NCI-H187 treated with DMSO at 0.1 percent for 48 hours (cell line): Measurements from ENCODE around the gene RACK1.

Experiments
- DNase-seq: peaks from one replicate; lab custom pipeline; 2025; lab: John Stamatoyannopoulos, UW

RACK1 gene

DNA sequence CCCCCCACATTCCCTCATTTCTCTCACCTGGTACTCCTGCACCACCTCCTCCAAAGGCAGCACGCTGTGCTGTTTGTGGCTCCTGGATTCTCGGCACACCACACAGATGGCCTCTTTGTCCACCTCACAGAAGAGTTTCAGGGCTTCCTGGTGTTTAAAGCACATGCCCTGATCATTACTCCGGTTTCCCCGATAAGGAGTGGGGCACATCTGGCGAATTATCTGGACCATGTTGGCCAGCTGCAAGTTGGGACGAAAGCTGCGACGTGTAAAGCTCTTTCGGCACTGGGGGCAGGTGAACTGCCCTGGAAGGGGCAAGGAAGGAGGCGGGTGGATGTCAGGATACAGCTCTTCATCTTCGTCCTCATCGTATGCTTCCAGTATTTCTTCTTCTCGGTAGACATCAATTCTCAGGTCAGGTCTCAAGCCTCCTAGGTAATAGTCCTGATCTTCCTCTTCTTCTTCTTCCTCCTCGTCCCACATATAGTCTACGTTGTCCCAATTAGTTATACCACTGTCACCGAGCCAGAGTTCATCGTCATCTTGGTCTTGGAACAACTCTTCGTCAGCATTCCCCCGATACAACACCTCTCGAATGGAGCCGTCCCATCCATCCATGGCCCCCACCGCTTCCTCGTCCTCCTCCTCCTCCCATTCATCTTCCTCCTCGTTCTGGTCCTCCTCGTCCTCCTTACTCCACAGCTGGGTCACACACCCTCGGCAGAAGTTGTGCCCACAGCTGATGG is 16.4 kb upstream of the RACK1 start:
- no peak for DNase-seq

DNA sequence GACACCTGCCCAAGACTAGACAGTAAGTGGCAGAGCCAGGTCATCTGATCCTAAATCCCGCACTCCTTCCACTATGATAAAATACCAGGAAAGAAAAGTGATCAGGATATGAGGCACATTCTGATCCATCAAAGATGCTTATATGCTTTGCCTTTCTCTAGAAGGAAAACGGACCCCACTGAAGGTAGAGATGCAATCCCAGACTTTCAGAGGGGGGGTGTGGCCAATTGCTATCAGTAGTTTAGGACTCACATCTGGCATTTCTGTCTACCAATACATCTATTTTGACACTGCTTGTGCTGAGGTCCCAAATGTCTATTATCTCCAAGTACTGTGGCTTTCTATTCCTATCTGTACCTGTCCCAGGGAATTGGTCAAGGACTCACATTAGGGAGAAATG is 15.6 kb upstream of the RACK1 start:
- no peak for DNase-seq

DNA sequence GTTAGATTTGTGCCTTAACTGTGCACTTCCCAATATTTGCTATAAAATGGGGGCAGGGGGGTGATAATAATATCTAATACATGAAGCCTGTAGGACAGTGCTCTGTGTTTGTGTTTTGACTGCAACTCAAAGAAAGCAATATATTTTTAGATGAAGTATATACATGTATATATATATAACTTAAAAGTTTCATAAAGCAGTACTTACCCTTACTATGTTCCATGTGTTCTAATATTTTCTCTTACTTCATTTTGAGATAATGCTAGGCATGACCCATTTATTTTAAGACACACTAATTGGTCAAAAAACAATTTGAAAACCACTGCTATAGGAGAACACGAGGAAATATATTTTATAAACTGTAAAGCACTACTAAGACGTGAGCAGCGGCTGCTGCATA is 14.9 kb upstream of the RACK1 start:
- no peak for DNase-seq

DNA sequence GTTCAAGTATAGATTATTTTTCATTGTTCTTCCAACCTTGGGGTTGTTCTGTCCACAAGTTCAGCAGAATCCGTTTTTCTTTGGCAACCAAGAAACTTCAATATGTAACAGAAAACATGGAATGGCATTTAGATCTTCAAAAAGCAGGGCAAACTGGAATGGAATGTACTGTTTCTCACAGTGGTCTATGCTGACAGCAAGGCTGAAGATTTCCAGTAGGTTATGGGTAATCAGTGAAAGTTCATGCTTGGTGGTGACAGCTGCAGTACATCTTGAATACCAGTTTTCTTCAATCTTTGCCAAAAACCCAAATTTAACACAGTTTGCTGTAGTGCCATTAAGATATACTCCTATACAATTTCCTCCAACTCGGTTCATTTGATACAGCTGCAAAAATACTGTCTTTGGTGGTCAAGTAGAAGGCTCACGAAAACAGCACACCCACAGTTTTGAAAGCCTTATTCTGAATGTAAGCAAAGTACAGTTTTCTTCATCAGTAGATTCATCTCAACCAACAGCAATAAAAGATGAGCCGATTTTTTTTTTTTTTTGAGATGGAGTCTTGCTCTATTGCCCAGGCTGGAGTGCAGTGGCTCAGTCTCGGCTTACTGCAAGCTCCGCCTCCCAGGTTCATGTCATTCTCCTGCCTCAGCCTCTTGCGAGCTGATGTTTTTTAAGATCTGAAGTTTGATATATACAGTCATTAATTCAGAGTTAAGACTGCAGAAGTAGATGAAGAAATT is 12.3 kb upstream of the RACK1 start:
- DNase-seq = no peak

DNA sequence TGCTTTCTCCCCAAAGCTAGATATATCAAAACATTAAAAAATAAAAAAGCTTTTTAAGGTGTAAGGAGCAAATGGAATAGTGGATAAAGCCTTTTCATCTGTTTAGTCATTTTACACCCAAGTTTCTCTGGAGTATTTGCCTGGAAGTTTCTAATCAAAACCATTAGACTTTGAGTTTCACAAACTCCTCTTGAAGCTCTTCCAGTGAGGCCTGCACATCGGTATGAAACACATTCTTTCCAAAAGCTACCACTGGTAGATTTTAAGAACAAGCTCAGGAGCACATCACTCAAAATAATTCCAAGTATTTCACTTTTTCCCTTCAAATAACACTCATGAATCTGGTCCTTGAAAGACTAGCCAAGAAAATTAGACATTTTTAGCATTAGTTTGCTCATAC is 11.6 kb upstream of the RACK1 start:
- no peak for DNase-seq

DNA sequence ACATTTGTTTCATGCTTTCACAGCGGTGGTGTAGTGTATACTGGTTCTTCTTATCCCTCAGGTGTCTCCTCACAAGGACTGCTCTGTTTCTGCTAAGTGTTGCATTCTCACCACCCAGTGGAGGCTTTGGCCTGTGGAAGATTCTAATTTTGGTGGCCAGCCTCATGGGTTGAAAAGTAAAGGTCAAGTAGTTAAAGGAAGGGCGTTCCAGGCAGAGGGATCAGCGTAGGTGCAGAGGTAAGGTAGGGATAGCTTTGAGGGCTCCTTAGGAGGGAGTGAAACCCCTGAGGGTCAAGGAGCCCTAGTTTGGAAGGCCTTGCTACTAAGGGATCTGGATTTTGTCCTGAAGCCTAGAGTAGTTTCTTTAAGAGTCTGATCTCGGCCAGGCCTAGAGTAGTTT is 4.6 kb upstream of the RACK1 start:
- no peak for DNase-seq

DNA sequence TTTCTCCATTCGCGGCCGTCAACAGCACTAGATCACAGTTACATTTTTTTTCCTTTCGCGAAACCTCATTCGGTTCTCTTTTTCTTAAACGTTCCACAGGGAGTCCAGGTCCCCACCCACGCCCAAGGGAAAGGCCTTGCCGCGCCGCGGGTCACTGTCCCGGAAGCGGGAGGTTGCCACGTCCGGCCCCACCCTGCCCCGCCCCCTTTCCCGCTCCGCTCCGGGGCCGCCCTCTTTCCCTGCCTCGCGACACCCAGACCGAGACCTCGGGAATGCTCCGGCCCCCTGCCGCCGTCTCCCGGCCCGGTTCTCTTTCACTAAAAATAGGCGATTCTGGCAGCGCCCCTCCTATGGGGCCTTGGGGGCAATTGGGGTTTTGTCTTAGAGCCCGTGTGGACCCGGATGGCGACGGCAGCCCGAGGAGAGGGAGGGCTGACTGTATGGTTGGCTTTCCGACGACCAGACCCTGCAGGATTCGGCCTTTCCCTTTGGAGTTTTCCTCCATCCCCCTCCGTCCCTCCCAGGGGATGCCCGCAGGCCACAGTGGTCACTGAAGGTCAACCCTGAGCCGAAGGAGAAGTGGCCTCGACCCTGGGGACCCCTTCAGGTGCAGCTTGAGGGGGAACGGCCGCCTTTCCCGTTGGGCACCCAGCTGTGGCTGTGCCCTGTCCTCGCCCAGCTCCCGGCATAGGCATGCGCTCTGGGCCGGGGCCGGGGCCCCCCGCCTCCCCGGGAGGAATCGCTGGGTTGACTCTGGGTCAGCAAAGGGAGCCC is 2.8 kb upstream of the RACK1 start:
- no peak for DNase-seq

DNA sequence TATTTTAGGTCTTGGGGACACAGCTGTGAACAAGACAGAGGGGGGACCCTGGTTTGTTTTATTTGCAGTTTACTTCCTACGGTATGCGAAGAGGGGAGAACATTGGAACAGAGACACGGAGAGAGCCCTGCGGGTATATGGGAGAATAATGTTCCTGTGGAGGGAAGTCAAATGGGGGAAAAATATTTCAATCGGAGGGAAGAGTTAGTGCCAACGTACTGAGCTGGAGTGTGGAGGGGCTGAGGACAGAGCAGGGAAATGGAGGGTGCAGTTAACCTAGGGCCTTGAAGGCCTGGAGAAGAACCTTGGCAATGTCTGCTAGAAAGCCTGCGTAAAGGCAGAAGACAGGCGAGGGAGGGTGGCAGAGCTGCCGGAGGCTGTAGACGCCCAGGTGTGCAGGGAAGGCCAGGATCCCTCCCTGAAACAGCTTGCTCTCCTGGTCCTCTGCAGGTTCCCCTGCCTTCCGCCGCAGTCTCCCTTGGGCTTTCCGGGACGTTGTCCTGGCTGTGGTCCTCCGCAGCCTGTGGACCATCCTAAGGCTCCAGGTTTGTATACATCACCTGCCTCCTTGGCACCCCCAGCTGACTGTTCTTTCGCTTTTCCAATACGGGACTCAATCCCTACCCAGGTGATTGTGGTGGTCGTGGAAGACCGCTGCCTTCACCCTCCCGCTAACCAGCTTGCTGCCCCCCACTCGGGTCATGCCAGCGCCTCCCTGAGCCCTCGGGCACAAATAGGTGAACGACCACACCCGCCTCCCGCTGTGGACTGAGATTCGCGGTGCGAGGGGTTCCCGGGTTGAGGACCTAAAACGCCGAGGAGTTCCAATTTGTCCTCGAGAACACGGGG is 1.9 kb upstream of the RACK1 start:
- DNase-seq = no peak

DNA sequence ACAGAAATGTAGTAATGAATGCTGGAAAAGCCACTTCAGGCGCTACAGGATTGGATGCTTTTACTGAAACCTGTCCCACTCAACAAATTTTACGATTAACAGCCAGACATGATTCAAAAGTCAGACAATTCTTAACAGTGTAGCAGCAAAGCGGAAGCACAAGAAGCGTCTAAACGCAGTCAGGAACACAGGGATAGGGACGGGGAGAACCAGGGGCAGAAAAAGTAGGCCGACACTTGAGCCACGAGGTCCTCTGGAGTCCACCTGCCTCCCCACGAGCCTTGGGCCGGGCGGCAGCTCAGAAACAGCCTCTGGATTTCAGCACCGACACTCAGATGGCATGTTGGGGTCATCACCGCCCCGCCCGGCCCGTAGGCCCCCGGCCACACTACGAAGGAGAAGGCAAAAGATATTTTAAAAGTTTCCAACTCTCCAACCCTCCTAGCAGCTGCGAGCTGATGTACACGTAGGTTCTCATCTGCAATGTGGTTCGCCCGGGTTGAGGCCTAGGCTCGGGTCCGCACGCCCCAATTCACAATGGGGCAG is 615 bp downstream of the RACK1 start:
- DNase-seq = no peak

DNA sequence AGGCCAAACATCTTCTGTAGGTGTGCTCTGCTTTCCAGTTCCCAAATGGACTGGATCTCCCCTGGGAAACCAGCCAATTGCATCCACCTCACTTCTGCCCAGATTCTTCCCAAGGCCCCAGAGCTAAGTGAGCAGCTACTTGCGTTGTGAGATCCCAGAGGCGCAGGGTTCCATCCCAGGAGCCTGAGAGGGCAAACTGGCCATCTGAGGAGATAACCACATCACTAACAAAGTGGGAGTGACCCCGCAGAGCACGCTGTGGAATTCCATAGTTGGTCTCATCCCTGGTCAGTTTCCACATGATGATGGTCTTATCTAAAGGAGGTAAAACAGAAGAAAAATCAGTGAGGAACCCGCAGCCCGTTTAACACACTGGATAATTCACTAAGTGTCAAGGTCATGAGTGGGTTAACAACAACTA is 1.7 kb downstream of the RACK1 start:
- no peak for DNase-seq

DNA sequence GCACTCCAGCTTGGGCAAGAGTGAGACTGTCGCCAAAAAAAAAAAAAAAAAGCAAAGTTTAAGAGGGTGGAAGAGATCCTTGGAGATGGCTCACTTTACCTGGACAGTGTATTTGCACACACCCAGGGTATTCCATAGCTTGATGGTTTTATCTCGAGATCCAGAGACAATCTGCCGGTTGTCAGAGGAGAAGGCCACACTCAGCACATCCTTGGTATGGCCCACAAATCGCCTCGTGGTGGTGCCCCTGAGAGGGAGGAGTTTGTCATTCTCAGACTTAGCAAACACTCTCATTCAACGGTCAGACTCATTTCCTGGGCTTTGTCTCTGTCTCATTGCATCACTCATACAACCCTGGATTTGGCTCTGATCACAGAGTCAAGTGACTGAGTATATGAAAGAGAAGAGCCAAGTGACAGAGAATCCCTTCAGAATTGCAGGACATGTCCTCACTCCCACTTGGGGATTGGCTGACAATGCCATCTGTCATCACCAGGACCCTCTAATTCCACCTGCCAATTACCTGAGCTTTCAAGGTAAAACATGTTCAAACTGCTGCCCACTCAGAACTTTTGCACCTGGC is 2.2 kb downstream of the RACK1 start:
- DNase-seq = no peak

DNA sequence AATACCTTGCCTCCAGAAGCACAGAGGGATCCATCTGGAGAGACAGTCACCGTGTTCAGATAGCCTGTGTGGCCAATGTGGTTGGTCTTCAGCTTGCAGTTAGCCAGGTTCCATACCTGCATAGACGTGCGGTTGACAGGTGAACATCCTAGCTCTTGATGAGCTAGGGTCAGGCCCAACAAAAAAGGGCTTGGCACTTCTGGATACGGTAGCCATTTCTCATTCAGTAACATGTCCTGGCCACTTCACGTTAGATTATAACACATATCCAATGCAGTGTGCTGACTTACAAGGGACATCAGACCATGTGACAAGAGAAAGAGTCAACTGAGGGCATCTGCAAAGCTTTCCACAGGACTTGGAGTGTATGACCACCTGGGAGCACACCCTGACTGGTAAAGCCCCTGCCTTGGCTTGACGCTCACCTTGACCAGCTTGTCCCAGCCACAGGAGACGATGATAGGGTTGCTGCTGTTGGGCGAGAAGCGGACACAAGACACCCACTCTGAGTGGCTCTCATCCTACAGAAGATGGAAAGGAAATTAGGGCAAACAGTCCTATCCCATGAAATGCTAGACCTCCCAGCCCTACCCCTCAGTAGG is 4.5 kb downstream of the RACK1 start:
- DNase-seq = no peak

DNA sequence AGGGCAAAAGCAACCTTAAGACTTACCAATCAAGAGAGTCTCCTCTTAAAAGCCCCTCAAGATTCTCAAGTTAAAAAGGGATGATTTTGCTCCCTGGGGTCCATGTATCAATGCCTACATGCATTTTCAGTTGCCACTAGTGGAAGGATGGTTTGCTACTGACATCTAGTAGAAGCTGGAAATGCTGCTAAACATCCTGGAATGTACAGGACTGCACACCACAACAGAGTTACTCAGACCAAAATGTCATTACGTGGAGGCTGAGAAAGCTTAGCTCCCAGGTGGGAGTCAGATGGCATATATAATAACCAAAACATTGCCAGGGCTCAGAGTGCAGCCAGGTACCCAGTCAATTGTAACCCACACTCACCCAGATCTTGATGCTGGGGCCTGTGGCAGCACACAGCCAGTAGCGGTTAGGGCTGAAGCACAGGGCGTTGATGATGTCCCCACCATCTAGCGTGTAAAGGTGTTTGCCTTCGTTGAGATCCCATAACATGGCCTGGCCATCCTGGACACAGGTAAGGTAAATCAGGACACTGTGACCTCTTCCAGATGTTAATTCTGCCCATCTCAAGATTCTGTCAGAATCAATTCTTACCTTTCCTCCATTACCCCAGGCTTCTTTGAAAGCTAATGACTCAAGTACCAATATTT is 5.8 kb downstream of the RACK1 start:
- no peak for DNase-seq

DNA sequence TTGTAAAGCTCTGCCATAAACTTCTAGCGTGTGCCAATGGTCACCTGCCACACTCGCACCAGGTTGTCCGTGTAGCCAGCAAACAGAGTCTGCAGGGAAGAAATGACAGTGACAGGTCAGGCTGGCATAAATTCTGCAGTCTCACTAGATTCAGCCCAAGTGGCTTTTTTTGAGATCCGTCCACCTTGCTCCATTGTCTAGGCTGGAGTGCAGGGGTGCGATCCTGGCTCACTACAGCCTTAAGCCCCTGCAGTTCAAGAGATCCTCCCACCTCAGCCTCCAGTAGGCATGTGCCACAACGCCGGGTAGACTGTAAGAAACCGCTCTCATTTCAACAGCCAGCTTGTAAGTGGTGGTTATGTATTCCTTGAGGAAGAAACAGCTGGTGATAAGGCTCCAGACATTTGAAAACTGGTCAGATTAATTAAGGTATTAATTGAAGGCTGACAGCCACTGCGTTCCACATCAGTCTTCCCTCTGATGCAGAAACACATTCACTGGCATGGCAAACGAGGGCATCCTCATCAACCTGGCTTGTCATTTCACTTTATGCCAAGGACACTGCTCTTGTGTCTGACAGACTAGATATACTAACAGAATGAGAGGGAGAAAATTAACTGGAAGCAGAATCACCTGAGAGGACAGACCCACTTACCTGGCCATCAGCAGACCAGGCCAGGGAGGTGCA is 6.6 kb downstream of the RACK1 start:
- no peak for DNase-seq

DNA sequence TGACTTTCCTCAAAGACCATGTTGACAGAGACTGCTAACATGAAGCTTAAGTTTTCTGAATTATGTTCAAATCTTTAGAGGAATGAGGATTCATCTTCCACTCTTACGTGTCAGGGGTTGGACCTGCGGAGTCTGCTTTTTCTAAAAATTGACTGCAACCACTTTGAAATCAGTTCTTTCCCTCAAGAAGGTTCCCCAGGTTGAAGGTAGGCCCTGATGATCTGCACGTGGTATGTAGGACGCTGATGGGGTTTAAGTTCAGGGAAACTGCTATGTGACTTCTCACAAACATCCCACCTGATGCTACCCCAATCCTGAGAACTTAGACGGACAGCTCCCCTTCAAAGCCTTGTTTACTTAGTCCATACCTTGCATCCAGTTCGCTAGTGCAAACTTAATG is 7.2 kb downstream of the RACK1 start:
- no peak for DNase-seq

DNA sequence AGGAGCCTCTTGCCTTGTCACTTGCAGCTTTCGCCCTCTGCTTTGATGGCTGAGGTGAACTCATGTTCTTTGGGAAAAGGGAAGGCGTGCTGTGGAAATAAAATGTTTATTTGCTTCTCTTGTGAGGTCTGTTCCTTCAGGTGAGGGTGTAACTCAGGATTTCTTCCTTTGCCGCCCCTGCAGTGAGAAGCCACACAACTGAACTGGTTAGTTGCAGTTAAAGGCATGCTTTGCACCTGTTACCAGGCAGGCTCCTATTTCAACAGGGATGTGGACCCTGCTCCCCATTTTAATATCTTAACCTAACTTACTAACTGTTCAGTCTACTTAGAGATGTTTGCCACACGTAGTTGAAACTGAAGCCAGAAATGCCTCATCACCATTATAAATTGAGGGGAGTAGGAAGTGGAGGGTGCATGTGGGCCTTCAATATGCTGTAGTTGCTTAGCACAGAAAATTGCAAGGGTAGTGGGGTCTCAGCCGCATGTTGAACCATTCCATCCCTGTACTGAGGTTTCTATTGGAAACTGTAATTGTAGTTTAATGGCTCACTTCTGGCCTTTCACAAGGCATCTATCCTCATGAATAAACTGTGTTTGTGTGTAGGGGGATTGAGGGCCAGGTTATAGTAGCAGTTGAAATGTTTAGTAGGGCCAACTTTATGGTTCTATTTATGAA is 7.9 kb downstream of the RACK1 start:
- no peak for DNase-seq

DNA sequence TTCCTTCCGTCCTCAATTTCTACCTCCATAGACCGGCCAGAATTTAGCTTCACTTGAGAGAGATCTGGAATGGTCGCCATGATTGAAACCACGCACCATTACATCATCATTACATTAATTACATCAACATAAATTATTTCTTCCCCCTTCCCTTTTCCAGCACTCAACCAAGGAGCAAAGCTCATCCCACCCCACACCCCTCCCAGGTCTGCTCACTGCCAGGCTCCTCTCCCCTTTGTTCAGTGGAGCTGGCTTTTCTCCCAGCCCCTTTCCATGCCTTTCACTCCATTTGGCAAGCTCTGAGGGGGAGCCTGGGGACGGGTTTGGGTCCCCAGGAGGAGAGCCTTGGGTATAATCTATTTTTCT is 8.4 kb downstream of the RACK1 start:
- no peak for DNase-seq

DNA sequence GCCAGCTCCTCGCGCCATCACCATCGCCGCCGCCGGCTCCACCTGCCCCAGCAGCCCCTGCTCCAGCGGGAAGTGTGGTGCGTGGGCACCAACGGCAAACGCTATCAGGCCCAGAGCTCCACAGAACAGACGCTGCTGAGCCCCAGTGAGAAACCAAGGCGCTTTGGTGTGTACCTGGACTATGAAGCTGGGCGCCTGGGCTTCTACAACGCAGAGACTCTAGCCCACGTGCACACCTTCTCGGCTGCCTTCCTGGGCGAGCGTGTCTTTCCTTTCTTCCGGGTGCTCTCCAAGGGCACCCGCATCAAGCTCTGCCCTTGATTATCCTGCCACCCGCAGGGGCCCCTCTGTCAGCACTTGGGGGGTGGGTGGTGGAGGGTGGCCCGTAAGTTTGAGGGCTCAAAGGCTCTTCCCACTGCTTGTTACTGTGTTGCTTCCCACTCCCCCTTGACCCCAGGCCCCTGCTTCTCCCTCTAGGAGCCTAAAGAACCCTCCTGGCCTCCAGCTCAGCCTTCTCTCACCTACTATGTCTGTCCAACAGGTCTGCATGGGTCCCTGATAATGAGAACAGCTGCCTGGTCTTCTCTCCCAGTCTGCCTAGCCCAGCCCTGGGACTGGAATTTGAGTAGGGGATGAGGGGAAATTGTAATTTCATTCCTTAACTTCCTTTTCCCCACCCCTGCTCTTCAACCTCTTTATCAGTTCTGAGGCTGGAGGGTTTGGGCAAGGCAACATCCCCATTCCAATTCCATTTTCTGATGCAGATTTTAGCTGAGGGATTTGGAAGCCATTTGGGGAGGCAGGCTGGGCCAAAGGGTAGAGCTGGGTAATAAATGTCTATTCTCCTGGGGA is 9.0 kb downstream of the RACK1 start:
- DNase-seq = no peak
